Gastrocnemius medialis (tissue), 4 donors: ENCODE measurements around the gene OR10C1. TPM values are rescaled to one million over a fixed set of nuclear protein-coding genes. Genes with fewer than 3 reads are reported as not detected.

ENCODE experiments used
- ATAC-seq, 2 donors: fragments of 150-250 bp; one replicate each; pipeline ENCODE4 v1.9.1; 2016
- DNase-seq, 2 donors: peaks; one replicate each; pipeline ENCODE4 v3.0.0-alpha.2; 2019
- H3K27ac ChIP-seq, 4 donors: fragments of 200-600 bp; sonication (generic); 1 replicate in 1 of 4; 2 replicates in 3 of 4; pipeline ENCODE4 v1.5.1; 2016 to 2018; ENCODE audit warnings: mild to moderate bottlenecking in 2 of 4, moderate library complexity in 1 of 4
- H3K27me3 ChIP-seq, 3 donors: fragments of 200-600 bp; sonication (generic) in 2 of 3; 1 replicate in 1 of 3; 2 replicates in 2 of 3; pipeline versions ENCODE4 v1.5.1 to v1.6.0; 2016 to 2019; ENCODE audit warnings: mild to moderate bottlenecking in 1 of 3, moderate library complexity in 1 of 3
- H3K36me3 ChIP-seq, 2 donors: fragments of 200-600 bp; sonication (generic) in 1 of 2; one replicate each; pipeline ENCODE4 v1.5.1; 2017 to 2018
- H3K4me1 ChIP-seq, 2 donors: fragments of 200-600 bp; sonication (generic) in 1 of 2; one replicate each; pipeline ENCODE4 v1.5.1; 2016 to 2017; ENCODE audit warnings: mild to moderate bottlenecking in 2 of 2
- H3K4me3 ChIP-seq, 4 donors: fragments of 200-600 bp; sonication (generic) in 3 of 4; 1 replicate in 1 of 4; 2 replicates in 3 of 4; pipeline ENCODE4 v1.5.1; 2016 to 2019; ENCODE audit warnings: mild to moderate bottlenecking in 2 of 4
- H3K9me3 ChIP-seq, 3 donors: fragments of 200-600 bp; sonication (generic) in 2 of 3; 1 replicate in 1 of 3; 2 replicates in 2 of 3; pipeline ENCODE4 v1.5.1; 2016 to 2019
- POLR2A ChIP-seq, 2 donors: fragments of 450-650 bp; IDR thresholded peaks; one replicate each; pipeline ENCODE4 v1.6.1; 2017; ENCODE audit warnings: antibody characterized with exemption in 2 of 2, mild to moderate bottlenecking in 2 of 2, moderate library complexity in 2 of 2
- in situ Hi-C, 4 donors: fragments of 200-750 bp; cut with MboI; loops; one replicate each; pipeline versions ENCODE4 v1.15.0 to v1.8.0; 2017; ENCODE audit warnings: low sequenced_read_pairs in 4 of 4
- intact Hi-C: fragments of 100-400 bp; cut with DNase I; formaldehyde crosslinking; loops from one replicate; pipeline ENCODE4 v1.15.1; 2023; ENCODE audit warnings: low total_unique reads
- total RNA-seq, 4 donors: library from RNA; depleted of rRNA; stranded (reverse); fragments of >200 nt; gene quantifications; one replicate each; pipeline versions ENCODE4 v1.1.0 to v1.2.3, GENCODE V29; 2016
- TF ChIP-seq, protein P1 (sequence below), 5 experiments: fragments of 450-650 bp in 3 of 5; fragments of 200-600 bp in 2 of 5; sonication (generic) in 2 of 5; IDR thresholded peaks in 4 of 5; conservative IDR thresholded peaks in 1 of 5; 1 replicate in 4 of 5; 2 replicates in 1 of 5; pipeline ENCODE4 v1.5.1; 2016 to 2019; ENCODE audit warnings: antibody characterized with exemption in 5 of 5, mild to moderate bottlenecking in 3 of 5, moderate library complexity in 3 of 5

OR10C1 gene
- total RNA-seq, 4 donors from 2014 or later = not detected

DNA sequence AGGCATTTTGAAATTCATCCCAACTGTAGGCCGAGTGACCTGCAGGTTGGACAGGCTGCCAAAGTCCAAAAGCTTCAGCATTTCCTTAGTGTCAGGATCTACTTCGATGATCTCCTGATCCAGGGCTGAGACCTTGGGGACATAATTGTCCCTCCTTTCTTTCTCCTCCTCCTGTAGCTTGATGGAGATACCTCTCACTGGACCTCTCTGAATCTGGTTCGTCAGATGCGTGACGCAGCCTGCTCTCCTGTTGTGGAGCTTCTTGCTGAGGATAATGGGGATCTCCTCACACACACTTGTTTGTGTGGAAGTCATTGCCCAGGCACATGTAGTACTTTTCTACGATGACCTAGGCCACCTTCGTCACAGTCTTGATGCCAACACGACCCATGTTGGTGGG, 50.2 kb downstream of the OR10C1 start:
- Histone ChIP-seq H3K4me1 (no peaks in the 10 kb centered on the region), H3K9me3 (no peaks in the 10 kb centered on the region), H3K36me3 (no peaks in the 10 kb centered on the region), H3K4me3 (no peak overlapping the region), H3K27ac (no peak overlapping the region), H3K27me3 (no peaks in the 10 kb centered on the region)
- no peak for ATAC-seq
- no peak for TF ChIP-seq POLR2A (IDR thresholded peaks at IDR 0.05)
- TF ChIP-seq, protein P1, sequence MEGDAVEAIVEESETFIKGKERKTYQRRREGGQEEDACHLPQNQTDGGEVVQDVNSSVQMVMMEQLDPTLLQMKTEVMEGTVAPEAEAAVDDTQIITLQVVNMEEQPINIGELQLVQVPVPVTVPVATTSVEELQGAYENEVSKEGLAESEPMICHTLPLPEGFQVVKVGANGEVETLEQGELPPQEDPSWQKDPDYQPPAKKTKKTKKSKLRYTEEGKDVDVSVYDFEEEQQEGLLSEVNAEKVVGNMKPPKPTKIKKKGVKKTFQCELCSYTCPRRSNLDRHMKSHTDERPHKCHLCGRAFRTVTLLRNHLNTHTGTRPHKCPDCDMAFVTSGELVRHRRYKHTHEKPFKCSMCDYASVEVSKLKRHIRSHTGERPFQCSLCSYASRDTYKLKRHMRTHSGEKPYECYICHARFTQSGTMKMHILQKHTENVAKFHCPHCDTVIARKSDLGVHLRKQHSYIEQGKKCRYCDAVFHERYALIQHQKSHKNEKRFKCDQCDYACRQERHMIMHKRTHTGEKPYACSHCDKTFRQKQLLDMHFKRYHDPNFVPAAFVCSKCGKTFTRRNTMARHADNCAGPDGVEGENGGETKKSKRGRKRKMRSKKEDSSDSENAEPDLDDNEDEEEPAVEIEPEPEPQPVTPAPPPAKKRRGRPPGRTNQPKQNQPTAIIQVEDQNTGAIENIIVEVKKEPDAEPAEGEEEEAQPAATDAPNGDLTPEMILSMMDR (IDR thresholded peaks at IDR 0.05 in 4 of 5, conservative IDR thresholded peaks at IDR 0.05 in 1 of 5) = no peak
- no peak for DNase-seq
- intact Hi-C loops = no loop called here
- in situ Hi-C loops = no loop called here

- in situ Hi-C loops (no loop called here), intact Hi-C loops (no loop called here)
- DNase-seq = no peak
- ATAC-seq = no peak
- Histone ChIP-seq H3K4me3 (no peak overlapping the region), H3K27me3 (no peaks in the 10 kb centered on the region), H3K9me3 (no peaks in the 10 kb centered on the region), H3K27ac (no peak overlapping the region), H3K36me3 (no peaks in the 10 kb centered on the region), H3K4me1 (no peaks in the 10 kb centered on the region)
- TF ChIP-seq, protein P1 (IDR thresholded peaks at IDR 0.05 in 4 of 5, conservative IDR thresholded peaks at IDR 0.05 in 1 of 5) = no peak
- TF ChIP-seq POLR2A (IDR thresholded peaks at IDR 0.05) = no peak
Measured at GRCh38 chr6:29490055-29490454, 50.9 kb downstream of the OR10C1 start.

- TF ChIP-seq POLR2A (IDR thresholded peaks at IDR 0.05) = no peak
- TF ChIP-seq, protein P1 (IDR thresholded peaks at IDR 0.05 in 4 of 5, conservative IDR thresholded peaks at IDR 0.05 in 1 of 5) = no peak
- intact Hi-C loops = no loop called here
- no peaks in the 10 kb centered on the region for H3K36me3 ChIP-seq
Measured at GRCh38 chr6:29490552-29490951, 51.4 kb downstream of the OR10C1 start.

More at GRCh38 chr6:29490552-29490951, 51.4 kb downstream of the OR10C1 start:
- ATAC-seq = no peak
- in situ Hi-C loops = no loop called here
- Histone ChIP-seq H3K4me3 (no peak overlapping the region), H3K27me3 (no peaks in the 10 kb centered on the region), H3K9me3 (no peaks in the 10 kb centered on the region), H3K4me1 (no peaks in the 10 kb centered on the region), H3K27ac (no peak overlapping the region)
- DNase-seq = no peak

Other genes starting within 250 kb of the OR10C1 start
- not detected for gene OR14J1, start 137.6 kb upstream of the OR10C1 start, total RNA-seq
- not detected for gene OR5V1, start 70.4 kb upstream of the OR10C1 start, total RNA-seq
- not detected for gene OR12D3, start 64.0 kb upstream of the OR10C1 start, total RNA-seq
- not detected for gene OR12D2, start 43.7 kb upstream of the OR10C1 start, total RNA-seq
- not detected for gene OR12D1, start 24.4 kb upstream of the OR10C1 start, total RNA-seq
- gene OR11A1, start 17.8 kb downstream of the OR10C1 start, total RNA-seq = not detected
- not detected for gene OR2H1, start 17.8 kb downstream of the OR10C1 start, total RNA-seq
- gene MAS1L, start 48.6 kb downstream of the OR10C1 start, total RNA-seq = not detected
- under 1 TPM in 2 of 4 donors, not detected in 2; 0.33 to 0.87 TPM for gene UBD, start 120.4 kb downstream of the OR10C1 start, total RNA-seq
- gene OR2H2, start 145.8 kb downstream of the OR10C1 start, total RNA-seq = not detected
- 1 to 10 TPM; 1.0 to 3.8 (median 3.1) TPM for gene GABBR1, start 193.9 kb downstream of the OR10C1 start, total RNA-seq
- not detected for gene MOG, start 217.8 kb downstream of the OR10C1 start, total RNA-seq
- gene ZFP57, start 241.8 kb downstream of the OR10C1 start, total RNA-seq = under 1 TPM in 1 of 4 donors, not detected in 3; 0.16 TPM